Ascending aorta (tissue), 2 donors: ENCODE data around the gene AHNAK2. TPM values are rescaled to one million over a fixed set of nuclear protein-coding genes. Genes with fewer than 3 reads are reported as not detected.
"Not testable (repeated sequence)": the region's sequence is repeated elsewhere in the genome, so short reads cannot be mapped to it uniquely, and the experiment has no call there.

Experiments used
- DNase-seq, 2 donors: peaks; one replicate each; pipeline ENCODE4 v3.0.0-alpha.2; 2019; ENCODE audit warnings: low spot score in 2 of 2
- H3K27ac ChIP-seq, 2 donors: fragments of 200-600 bp; sonication (generic); one replicate each; pipeline ENCODE4 v1.5.1; 2016 to 2017; ENCODE audit warnings: mild to moderate bottlenecking in 1 of 2
- H3K27me3 ChIP-seq: fragments of 200-600 bp; sonication (generic); one replicate; pipeline ENCODE4 v1.5.1; 2017
- H3K36me3 ChIP-seq, 2 donors: fragments of 200-600 bp; sonication (generic); one replicate each; pipeline ENCODE4 v1.5.1; 2016
- H3K4me1 ChIP-seq, 2 donors: fragments of 200-600 bp; sonication (generic); one replicate each; pipeline ENCODE4 v1.5.1; 2016 to 2017; ENCODE audit warnings: mild to moderate bottlenecking in 1 of 2
- H3K4me3 ChIP-seq, 2 donors: fragments of 200-600 bp; sonication (generic); one replicate each; pipeline ENCODE4 v1.5.1; 2016 to 2017; ENCODE audit warnings: mild to moderate bottlenecking in 1 of 2
- H3K9me3 ChIP-seq, 2 donors: fragments of 200-600 bp; sonication (generic); one replicate each; pipeline ENCODE4 v1.5.1; 2016
- intact Hi-C: fragments of 100-400 bp; cut with DNase I; formaldehyde crosslinking; loops from one replicate; pipeline ENCODE4 v1.15.1; 2023
- total RNA-seq: library from RNA; depleted of rRNA; stranded (reverse); fragments of >200 nt; gene quantifications from one replicate; pipeline ENCODE4 v1.1.0, GENCODE V29; 2016
- TF ChIP-seq, protein P1 (sequence below), 3 experiments: fragments of 200-600 bp in 2 of 3; fragments of 450-650 bp in 1 of 3; sonication (generic) in 2 of 3; IDR thresholded peaks; one replicate each; pipeline ENCODE4 v1.5.1; 2016 to 2019; ENCODE audit warnings: antibody characterized with exemption in 3 of 3, mild to moderate bottlenecking in 1 of 3, moderate library complexity in 1 of 3

AHNAK2 gene
- total RNA-seq, 1 donor from 2014 or later: 35.5 TPM

DNA sequence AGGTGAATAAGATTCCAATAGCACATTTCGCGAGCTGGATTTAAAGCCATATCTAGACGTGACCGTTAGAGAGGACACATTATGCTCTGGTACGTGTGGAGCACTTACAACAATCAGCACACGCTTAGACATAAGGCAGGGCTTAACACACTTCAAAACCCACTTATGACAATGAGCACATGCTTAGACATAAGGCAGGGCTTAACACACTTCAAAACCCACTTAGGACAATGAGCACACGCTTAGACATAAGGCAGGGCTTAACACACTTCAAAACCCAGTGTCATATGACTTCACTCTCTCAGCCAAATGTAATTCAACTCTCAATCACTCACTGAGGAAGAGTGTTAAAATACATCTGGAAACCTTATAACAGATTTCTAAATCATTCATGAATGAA, 64.7 kb downstream of the AHNAK2 start:
- intact Hi-C loops: no loop called here
- TF ChIP-seq, protein P1, sequence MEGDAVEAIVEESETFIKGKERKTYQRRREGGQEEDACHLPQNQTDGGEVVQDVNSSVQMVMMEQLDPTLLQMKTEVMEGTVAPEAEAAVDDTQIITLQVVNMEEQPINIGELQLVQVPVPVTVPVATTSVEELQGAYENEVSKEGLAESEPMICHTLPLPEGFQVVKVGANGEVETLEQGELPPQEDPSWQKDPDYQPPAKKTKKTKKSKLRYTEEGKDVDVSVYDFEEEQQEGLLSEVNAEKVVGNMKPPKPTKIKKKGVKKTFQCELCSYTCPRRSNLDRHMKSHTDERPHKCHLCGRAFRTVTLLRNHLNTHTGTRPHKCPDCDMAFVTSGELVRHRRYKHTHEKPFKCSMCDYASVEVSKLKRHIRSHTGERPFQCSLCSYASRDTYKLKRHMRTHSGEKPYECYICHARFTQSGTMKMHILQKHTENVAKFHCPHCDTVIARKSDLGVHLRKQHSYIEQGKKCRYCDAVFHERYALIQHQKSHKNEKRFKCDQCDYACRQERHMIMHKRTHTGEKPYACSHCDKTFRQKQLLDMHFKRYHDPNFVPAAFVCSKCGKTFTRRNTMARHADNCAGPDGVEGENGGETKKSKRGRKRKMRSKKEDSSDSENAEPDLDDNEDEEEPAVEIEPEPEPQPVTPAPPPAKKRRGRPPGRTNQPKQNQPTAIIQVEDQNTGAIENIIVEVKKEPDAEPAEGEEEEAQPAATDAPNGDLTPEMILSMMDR (IDR thresholded peaks at IDR 0.05): no peak

DNA sequence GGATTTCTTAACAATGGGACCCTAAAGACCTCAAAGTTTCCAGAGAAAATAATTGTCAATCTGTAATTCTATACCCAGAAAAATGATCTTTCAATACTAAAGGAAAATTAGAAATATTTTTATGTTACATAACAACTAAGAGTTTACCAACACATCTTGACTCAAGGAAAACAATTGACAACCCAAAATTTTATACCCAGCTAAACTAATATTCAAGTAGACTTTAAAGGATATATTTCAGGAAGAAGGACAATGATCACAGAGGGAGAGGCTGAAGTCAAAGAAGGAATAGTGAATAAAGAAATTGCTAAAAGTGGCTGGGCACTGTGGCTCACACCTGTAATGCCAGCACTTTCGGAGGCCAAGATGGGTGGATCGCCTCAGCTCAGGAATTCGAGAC, 66.1 kb downstream of the AHNAK2 start:
- TF ChIP-seq, protein P1 (IDR thresholded peaks at IDR 0.05): no peak
- Histone ChIP-seq H3K9me3 (peaks cover 0 to 6% of the 10 kb centered on the region in 2 donors), H3K4me1 (no peaks in the 10 kb centered on the region), H3K27me3 (no peaks in the 10 kb centered on the region), H3K4me3 (no peak overlapping the region), H3K27ac (no peak overlapping the region), H3K36me3 (no peaks in the 10 kb centered on the region)
- peak in 1 of 2 donors; percentile 21 for DNase-seq
- intact Hi-C loops: no loop called here

More for the DNA sequence above, 64.7 kb downstream of the AHNAK2 start:
- no peaks in the 10 kb centered on the region for H3K27me3 ChIP-seq
- H3K36me3 ChIP-seq: no peaks in the 10 kb centered on the region
- H3K27ac ChIP-seq: no peak overlapping the region
- peaks cover 0 to 6% of the 10 kb centered on the region in 2 donors for H3K9me3 ChIP-seq
- DNase-seq: no peak
- H3K4me3 ChIP-seq: no peak overlapping the region
- H3K4me1 ChIP-seq: no peaks in the 10 kb centered on the region

DNA sequence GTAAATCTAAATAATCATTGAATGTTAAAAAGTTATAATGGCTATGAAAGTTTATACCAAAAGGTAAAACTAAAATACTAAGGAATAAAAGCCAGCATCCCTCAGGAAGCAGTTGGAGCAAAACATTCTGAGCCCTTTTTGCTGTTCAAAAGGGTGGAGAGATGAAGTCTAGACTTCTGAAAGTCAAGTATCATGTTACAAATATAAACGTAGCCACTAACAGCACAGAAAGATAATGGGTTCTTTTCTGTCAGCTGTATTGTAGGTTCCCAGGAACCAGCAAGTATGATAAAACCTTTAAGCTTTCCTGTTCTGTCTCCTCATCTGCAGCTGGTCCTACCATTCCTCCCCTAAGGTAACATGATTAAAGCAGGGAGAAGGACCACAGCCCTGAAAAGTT, 69.9 kb downstream of the AHNAK2 start:
- no peak for DNase-seq
- no peaks in the 10 kb centered on the region for H3K36me3 ChIP-seq
- intact Hi-C loops: no loop called here
- no peak overlapping the region for H3K27ac ChIP-seq
- no peak overlapping the region for H3K4me3 ChIP-seq
- H3K9me3 ChIP-seq: peaks cover 0 to 6% of the 10 kb centered on the region in 2 donors
- no peaks in the 10 kb centered on the region for H3K27me3 ChIP-seq
- H3K4me1 ChIP-seq: no peaks in the 10 kb centered on the region
- TF ChIP-seq, protein P1 (IDR thresholded peaks at IDR 0.05): no peak

DNA sequence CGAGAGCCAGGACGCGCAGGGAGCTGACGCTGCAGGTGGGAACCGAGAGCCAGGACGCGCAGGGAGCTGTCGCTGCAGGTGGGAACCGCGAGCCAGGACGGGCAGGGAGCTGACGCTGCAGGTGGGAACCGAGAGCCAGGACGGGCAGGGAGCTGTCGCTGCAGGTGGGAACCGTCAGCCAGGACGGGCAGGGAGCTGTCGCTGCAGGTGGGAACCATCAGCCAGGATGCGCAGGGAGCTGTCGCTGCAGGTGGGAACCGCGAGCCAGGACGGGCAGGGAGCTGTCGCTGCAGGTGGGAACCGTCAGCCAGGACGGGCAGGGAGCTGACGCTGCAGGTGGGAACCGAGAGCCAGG, 72.6 kb downstream of the AHNAK2 start:
- H3K4me3 ChIP-seq, H3K9me3 ChIP-seq, H3K4me1 ChIP-seq, DNase-seq, H3K27me3 ChIP-seq, H3K36me3 ChIP-seq, intact Hi-C loops, H3K27ac ChIP-seq: not testable (repeated sequence)

DNA sequence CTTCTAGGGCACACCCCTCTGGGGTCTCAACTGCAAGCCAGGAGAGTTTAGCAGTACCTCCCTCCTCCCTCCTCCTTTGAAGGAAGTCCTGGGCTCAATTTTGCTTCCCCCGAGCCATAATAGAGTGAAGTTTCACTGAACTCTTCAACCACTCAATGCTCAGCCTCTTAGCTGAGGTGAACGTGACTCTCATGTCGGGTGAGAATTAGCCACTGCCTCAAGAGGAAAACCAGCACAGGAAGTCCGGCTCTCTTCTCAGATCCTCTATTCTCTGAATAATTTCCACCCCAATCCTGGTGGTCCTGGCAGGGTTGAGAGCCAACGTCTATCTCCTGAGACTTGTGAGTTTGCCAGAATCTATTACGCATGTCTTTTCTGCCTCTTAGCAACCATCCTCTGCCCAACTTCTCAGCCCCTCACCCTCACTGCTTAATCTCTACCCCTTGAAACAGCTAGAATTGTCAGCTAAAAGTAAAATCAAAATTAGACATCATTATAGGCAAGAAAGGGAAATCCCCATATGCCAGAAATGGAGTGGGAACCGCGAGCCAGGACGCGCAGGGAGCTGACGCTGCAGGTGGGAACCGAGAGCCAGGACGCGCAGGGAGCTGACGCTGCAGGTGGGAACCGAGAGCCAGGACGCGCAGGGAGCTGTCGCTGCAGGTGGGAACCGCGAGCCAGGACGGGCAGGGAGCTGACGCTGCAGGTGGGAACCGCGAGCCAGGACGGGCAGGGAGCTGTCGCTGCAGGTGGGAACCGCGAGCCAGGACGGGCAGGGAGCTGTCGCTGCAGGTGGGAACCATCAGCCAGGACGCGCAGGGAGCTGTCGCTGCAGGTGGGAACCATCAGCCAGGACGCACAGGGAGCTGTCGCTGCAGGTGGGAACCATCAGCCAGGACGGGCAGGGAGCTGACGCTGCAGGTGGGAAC, 73.3 kb downstream of the AHNAK2 start:
- H3K9me3 ChIP-seq, H3K4me1 ChIP-seq, H3K27me3 ChIP-seq, H3K4me3 ChIP-seq, H3K27ac ChIP-seq, H3K36me3 ChIP-seq, intact Hi-C loops: not testable (repeated sequence)
- DNase-seq: peak in 1 of 2 donors; percentile 18

DNA sequence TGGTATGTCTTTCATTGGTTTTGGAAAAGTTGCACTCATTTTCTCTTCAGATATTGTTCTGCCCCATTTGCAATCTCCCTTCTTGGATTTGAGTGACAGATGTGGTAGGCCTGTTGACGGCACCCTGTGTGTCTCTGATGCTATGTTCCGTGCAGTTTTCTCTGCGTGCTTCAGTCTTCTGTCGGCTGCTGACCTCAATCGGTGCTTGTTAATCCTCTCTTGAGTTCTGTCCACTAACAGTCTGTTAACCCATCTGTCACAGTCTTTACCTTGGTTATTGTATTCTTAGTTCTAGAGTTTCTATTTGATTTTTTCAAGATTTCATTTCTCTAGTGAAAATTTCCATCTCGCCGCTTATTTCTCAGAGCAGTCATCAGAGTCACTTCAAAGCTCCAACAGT, 74.2 kb downstream of the AHNAK2 start:
- H3K27ac ChIP-seq: no peak overlapping the region
- intact Hi-C loops: no loop called here
- no peaks in the 10 kb centered on the region for H3K9me3 ChIP-seq
- H3K4me1 ChIP-seq: no peaks in the 10 kb centered on the region
- TF ChIP-seq, protein P1 (IDR thresholded peaks at IDR 0.05): no peak
- no peak overlapping the region for H3K4me3 ChIP-seq
- DNase-seq: peak in 1 of 2 donors; percentile 7
- no peaks in the 10 kb centered on the region for H3K36me3 ChIP-seq
- H3K27me3 ChIP-seq: no peaks in the 10 kb centered on the region
